NCI-H2227 (cell line): ENCODE results near the gene SCNN1B.
"Not testable (repeated sequence)": the region's sequence is repeated elsewhere in the genome, so short reads cannot be mapped to it uniquely, and the experiment has no call there.

Experiments
- DNase-seq: peaks from one replicate; lab custom pipeline; 2025; ENCODE audit not compliant: unreplicated experiment; lab: John Stamatoyannopoulos, UW

The SCNN1B gene

DNA sequence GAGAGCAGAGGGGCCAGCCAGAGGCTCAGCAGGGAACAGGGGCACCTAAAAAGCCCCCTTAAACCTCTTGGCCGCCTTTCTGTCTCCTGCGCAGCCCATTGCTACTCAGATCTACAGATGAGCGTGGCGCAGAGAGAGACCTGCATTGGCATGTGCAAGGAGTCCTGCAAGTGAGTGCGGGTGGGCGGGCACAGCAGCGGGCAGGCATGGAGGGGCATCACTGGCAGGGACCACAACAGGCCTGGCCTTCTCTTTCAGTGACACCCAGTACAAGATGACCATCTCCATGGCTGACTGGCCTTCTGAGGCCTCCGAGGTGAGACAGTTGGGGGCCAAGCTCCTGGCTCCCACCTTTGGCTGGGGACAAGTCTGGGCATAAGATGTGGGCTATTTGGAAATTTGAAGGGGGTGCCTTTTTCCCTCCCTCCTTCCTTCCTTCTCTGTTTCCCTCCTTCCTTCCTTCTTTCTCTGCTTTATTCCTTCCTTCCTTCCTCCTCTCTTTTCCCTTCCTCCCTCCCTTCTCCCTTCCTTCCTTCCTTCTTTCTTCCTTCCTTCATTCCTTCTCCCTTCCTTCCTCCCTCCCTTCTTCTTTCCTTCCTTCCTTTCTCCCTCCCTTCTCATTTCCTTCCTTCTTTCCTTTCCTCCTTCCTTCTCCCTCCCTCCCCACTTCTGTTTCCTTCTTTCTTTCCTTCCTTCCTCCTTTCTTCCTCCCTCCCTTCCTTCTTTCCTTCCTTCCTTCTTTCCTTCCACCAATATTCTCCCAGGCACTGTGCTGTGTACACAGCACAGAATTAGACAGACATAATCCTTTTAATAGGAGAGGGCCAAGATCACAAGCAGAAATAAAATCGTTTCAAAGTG is 75.2 kb downstream of the SCNN1B start:
- DNase-seq, result no peak

DNA sequence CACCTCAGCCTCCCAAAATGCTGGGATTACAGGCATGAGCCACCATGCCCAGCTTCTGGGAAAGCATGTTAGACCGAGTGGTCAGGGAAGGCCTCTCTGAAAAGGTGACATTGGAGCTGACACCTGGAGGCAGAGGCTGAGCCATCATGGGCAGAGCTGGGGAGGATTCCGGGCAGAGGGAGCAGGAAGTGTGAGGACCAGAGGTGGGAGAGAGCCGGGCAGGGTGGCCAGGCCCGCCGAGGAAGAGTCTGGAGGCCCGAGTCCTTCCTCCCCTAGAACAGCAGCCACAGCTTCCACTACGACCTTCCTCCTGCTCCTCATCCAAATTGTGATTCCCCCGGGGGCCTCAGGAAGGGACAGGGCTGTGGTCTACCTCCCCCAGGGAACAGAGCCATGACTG is 76.2 kb downstream of the SCNN1B start:
- DNase-seq, result no peak

DNA sequence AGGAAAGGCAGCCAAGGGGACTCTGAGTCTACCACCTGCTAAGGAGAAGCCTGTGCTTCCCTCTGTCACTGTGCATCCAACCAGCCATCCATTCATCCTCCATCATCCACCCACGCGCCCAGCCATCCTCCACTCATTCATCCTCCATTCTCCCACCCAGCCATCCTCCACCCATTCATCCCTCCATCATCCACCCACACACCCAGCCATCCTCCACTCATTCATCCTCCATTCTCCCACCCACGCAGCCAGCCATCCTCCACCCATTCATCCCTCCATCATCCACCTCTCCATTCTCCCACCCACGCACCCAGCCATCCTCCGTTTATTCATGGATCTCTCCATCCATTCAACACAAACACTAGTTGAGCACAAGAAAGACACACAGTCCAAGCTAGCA is 76.8 kb downstream of the SCNN1B start:
- DNase-seq, result no peak

DNA sequence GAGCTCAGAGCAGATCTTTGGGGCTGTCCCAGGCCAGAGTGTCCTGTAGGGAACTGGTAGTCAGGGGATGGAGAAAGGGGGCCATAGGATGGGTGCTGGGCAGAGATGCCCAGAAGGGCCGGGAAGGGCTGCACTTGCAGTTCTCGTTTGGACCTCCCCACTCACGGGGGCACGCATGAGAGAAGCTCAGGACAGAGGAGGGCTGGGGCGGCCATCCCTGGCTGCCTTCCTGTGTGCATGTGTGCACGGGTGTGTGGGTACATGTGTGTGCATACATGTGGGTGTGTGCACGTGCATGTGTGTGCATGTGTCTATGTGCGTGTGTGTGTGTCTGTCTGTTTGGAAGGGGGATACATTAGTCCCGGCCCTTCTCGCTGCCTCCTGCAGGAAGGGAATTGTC is 77.6 kb downstream of the SCNN1B start:
- DNase-seq, result no peak

DNA sequence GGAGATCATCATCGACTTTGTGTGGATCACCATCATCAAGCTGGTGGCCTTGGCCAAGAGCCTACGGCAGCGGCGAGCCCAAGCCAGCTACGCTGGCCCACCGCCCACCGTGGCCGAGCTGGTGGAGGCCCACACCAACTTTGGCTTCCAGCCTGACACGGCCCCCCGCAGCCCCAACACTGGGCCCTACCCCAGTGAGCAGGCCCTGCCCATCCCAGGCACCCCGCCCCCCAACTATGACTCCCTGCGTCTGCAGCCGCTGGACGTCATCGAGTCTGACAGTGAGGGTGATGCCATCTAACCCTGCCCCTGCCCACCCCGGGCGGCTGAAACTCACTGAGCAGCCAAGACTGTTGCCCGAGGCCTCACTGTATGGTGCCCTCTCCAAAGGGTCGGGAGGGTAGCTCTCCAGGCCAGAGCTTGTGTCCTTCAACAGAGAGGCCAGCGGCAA is 78.4 kb downstream of the SCNN1B start:
- no peak for DNase-seq

DNA sequence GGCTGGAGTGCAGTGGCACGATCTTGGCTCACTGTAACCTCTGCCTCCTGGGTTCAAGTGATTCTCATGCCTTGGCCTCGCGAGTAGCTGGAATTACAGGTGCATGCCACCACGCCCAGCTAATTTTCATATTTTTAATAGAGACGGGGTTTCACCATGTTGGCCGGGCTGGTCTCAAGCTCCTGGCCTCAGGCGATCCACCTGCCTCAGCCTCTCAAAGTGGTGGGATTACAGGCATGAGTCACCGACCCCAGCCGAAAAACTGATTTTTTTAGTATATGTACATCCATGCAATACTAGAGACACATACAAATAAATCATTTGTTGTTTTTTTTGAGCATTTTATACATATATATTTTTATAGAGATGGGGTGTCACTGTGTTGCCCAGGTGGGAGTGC is 79.6 kb downstream of the SCNN1B start:
- not testable (repeated sequence) for DNase-seq

DNA sequence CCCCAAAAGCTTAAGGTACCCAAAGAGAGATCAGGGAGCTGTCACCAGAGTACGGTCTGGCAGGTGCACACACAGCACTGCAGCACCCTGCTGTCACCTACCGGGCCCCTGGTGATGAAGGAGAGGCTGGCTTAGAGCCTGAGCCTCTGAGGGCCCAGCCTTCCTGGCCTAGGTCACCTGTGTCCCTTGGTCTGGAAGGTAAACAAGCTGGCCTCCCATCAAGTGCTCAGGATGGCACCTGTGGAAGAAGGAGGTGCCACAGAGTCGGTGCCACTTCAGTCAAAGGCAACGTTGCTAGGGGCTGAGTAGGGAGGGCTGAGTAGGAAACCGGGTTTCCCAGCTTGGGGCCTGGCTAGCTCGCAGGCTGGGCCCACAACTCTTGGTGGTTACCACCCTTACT is 80.2 kb downstream of the SCNN1B start:
- DNase-seq, result no peak

DNA sequence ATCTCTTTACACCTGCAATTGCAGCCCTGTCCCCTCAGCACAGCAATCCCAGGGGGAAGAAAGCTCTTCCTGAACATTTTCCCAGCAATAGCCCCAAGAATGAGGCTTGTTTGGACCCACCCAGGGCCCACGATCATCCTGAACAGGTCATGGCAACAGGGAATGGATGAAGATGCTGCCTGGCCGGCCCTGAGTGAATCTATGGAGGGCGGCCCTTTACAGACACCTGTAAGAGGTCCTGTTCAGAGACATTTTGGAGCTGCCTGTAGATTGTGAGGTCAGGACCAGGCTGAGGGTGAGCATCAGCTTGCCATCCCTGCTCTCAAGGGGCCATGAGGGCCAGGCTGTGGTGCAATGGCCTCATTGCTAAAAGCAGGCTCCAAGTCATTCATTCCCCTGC is 81.8 kb downstream of the SCNN1B start:
- DNase-seq, result no peak

DNA sequence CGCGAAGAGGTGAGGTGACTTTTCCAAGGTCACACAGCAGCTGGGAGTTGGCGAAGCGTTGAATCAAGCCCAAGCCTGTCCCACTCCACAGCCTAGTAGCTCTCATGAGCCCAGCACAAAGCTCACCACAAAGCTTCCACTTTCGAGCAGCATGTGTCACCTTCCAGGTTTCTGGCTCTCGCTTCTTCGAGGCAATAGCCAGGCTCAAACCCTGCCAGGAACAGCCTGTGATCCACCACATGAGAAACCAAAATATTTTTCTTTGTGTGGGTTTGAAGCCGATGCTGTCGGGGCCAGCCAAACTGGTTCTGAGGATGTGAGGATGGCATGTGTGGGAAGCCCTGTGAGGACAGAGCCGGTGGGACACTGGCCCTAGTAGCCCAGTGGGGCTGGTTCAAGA is 82.8 kb downstream of the SCNN1B start:
- DNase-seq, result no peak

DNA sequence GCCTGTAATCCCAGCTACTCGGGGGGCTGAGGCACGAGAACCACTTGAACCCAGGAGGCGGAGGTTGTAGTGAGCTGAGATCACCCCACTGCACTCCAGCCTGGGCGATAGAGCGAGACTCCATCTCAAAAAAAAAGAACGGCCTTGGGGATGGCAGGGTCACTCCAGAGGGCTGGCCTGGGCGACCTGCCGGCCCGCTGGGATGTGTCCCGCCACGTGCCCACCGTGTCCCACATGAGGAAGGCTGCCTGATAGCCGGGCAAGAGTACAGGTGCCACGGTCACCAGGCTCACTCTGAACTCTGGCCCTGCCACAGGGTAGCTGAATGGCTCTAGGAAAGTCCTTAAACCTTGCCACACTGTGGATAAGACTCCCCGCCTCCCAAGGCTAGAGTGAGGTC is 83.3 kb downstream of the SCNN1B start:
- DNase-seq, result no peak

DNA sequence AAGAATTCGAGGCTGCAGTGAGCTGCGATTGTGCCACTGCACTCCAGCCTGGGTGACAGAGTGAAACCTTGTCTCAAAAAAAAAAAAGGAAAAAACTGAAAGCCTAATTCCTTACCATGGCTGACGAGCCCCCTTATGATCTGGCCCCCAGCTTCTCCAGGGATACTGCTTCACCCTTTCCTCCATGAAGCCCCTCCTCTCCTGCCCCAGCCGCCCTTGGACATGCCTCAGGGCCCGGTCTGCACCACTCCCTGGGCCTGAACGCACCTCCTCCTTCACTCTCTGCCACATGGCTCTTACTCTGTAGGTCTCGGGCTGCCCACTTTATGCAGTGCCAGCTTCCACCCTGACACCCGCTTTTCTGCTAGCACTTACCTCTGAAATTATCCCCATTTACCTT is 85.6 kb downstream of the SCNN1B start:
- no peak for DNase-seq

DNA sequence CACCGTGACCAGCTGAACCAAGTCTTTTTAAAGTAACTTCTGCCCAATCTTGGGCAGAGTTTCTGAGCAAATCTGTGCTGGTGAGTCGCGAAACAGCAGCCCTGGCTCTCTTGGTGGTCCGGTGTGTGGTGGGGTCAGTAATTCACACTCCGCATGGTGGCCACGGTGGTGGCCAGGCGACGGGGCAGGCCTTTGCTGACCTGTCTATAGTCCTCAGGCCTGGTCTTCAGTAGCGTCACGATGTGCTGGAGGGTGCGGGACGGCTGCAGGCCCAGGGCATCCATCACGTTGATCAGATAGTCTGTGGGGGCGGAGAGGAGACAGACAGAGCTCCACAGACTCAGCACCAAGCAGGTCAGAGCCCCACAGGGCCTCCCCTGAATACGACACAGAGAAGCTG is 86.7 kb downstream of the SCNN1B start:
- DNase-seq, result no peak

DNA sequence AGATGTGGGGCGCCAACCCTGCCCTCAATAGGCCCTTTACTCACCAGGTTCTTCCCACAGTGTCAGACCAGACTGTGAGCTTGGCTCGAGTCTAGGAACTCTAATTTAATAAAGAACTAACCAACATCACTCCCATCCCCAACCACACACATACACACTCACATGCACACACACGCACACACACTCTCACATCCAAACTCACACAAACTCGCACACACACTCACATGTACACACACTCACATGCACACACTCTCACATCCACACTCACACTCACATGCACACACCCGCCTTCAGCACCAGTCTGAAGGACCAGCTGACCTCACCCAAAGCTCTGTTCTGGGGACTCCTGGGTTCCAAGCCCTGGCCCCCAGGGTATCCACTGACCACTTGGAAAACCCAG is 87.1 kb downstream of the SCNN1B start:
- no peak for DNase-seq

DNA sequence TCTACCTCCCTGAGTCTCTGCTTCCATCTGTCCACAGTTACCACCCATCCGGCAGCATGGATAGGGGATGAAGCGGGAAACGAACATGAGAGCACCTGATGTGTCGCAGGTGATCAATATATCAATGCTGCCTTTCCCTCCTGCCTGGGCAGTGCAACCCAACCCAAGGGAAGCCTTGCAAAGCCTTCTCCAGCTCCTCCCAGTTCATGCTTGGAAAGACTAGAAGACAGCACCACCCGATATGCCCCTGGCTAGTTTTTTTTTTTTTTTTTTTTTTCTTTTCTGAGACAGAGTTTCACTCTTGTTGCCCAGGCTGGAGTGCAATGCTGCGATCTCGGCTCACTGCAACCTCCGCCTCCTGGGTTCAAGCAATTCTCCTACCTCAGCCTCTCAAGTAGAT is 87.8 kb downstream of the SCNN1B start:
- not testable (repeated sequence) for DNase-seq

DNA sequence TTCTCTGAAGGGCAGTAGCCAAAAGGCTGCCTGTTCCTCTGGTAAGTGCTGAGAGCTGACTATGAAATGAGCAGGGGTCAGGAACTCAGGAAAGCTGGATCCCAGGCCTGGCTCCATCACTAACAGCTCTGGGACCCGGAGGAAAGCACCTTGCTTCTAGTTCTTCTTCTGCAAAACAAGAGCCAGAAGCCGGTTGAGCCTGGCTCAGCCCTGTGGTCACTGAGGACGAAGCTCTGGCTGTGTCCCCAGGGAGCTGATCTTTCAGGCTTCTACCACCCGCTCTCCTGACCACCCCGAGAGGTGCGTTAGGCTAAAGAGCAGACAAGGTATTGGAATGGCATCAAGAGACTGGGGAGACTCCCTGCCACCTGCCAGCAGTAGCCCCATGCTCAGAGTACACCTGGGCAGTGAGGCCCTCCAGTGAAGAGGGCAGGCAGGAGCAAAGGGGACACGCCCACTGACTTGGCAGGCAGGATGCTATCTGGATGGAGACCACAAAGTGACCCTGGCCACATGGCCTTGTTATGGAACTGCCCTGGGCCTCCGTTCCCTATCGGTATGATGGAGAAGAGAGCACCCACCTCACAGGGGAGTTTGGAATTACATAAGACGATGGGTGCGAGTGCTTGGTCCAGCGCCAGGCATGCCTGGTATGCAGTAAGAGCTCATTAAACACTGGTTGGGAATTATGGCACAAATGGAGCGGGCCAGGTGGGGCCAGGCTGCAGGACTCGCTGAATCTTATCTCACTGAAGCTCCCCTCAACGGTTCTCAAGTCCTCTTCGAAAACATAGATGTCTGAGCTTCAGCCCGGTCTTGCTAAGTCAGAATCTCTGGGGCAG is 89.5 kb downstream of the SCNN1B start:
- no peak for DNase-seq

DNA sequence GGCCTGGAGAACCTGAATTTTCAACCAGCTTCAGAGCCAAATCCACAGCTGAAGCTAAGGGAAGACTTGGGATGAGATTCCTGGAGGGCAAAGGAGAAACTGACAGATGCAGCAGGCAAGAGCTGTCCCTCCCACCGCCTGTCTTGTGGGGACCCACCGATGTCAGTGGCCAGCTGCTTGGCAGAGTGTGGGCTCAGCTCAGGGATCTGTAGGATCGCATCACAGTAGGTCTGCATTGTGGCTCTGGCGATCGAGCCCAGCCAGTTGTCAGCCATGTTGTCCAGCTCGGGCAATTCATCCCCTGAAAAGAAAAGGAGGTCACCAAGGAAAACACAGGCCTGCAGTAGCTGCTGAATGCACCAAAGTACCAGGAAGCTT is 90.1 kb downstream of the SCNN1B start:
- no peak for DNase-seq

DNA sequence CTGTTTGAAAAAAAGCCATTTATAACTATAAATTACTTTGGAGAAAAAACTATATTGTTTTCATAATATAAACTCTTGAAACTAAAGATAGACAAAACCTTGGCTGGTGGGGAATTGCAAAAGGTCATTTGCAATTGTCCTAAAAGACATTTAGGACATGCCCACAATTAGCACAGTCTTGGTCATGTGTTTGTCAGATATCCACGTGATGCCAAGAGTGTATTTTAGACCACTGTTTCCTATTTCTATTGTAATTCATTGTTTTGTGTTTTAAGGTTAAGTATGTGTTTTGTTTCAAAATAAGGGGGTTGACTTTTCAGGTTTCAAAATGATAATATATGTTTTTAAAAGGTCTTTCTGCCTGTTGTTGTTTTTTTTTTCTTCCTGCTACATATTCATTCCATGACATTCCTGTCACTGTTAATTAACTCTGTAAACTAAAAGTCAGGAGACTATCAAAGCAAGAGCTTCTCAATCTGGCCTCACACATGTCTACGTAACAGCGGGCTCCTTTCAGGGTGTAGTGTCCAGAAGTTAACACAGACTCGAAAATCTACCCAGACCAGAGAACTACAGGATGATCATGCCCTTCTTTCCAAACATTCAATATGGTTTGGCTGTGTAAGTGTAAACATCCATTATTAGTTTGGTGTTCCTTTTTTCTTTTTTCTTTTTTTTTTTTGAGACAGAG is 92.2 kb downstream of the SCNN1B start:
- DNase-seq, result no peak

DNA sequence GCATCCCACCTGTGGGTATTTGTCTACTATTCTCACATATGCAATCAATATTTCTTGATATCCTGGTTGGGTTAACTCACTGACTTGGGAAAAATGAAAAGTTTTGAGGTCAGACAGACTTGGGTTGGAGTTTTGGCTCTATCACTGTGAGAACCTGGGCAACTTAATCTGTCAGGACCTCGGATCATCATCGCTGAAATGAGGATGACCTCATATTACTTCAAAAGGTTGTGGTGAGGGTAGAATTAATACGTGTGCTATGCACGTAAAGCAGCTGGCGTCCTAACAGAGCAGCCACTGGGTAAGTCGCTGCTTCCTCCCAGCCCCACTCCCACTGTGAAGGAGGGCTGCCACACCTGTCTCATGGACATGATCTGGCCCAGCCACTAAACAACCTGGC is 93.6 kb downstream of the SCNN1B start:
- no peak for DNase-seq

DNA sequence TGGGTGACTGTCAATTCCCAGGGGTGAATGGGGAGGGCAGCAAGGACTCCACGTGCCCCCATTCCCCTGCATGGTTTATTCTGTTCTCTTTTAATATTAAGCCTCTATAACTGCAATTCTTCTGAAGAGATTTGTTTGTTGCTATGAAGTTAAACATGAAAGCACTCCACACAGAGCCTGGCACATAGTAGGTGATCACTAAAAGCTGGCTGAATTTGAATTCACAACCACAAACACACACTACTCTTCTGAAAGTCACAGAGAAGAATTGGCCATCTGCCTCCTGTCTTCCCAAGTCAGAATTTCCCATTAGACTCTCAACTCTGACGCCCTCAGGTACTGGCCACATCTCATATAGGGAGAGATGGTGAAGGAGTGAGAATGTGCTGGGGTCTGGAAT is 95.4 kb downstream of the SCNN1B start:
- DNase-seq, result no peak

DNA sequence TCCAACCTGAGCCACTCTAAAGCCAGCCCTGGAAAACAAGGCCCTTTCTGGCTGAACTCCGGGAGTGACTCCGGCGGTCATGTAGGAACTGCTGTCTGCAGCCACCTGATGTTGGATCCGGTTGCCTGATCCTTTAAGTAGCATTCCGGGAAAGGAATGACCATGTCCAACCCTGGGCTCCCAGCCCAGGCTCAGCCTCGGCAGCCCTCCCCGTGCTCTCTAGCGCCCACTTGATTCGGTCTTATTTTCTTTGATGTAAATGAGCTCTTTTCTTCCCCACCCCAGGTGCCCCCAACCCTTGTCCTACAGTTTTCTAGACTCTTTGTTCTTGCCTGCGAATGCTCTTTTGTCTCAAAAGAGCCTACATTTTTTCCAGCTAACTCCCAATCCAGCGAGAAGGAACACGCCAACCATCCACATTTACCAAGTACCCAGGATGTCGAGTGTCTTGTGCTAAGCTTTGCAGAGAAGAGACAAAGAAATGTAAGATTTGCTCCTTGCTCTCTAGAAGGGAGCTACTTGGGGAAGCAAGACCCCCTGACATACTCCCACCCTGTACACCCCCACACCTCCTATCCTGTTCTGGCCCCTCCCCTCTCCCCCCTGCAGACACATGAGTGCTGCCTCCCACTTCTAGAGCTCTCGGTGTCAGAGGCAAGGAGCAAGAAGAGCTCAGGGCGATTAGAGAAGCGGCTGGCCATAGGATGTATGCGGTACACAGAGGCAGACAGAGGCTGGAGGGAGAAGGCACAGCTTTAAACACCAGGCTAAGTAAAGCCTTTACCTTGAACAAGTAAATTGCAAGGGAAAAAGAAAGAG is 97.1 kb downstream of the SCNN1B start:
- no peak for DNase-seq

DNA sequence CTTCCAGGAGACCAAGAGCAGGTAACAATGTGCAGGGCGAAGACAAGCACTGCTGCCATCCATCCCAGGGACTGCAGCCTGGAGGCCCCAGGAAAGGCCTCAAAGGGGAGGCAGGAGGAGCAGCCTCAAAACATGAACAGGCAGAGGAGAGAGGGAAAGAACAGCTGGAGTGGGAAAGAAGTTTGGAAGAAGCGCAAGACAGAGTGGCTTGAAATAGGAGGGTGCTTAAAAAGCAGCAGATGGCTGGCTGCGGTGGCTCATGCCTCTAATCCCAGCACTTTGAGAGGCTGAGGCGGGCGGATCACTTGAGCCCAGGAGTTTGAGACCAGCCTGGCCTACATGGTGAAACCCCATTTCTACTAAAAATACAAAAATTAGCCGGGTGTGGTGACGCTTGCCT is 98.3 kb downstream of the SCNN1B start:
- not testable (repeated sequence) for DNase-seq
